ENCODE data around the gene SERTAD4.
"Not testable (repeated sequence)": the region's sequence is repeated elsewhere in the genome, so short reads cannot be mapped to it uniquely, and the experiment has no call there.

Gene SERTAD4

GRCh38 chr1:210232511-210233215, at the start of gene SERTAD4:
SERTAD4 (plus strand) TSS chr1:210232796; CDS start chr1:210237961, 5,165 bp downstream.
- DNase-seq (ENCODE audit: low read depth in 2 of 2) = no peak

- no peak for DNase-seq (ENCODE audit: low read depth in 2 of 2)
Measured at GRCh38 chr1:210185063-210185462, 47.5 kb upstream of the SERTAD4 start.

DNA sequence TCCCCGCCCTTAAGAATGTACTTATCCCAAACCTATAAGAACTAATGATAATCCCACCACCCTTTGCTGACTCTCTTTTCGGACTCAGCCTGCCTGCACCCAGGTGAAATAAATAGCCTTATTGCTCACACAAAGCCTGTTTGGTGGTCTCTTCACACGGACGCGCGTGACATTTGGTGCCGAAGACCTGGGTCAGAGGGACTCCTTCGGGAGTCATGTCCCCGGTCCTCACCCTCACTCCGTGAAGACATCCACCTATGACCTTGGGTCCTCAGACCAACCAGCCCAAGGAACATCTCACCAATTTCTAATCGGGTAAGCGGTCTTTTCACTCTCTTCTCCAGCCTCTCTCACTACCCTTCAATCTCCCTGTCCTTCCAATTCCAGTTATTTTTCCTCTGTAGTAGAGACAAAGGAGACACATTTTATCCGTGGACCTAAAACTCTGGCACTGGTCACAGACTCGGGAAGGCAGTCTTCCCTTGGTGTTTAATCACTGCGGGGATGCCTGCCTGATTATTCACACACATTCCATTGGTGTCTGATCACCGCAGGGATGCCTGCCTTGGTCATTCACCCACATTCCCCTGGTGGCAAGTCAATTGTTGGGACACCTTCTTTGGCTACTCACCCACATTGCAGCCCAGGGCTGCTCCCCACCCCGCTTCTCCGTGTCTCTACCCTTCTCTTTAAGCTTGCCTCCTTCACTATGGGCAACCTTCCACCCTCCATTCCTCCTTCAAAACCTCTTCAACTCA, 44.6 kb upstream of the SERTAD4 start:
- not testable (repeated sequence) for DNase-seq (ENCODE audit: low read depth in 2 of 2)

- DNase-seq (ENCODE audit: low read depth in 2 of 2) = no peak
Measured at GRCh38 chr1:210189426-210189825, 43.2 kb upstream of the SERTAD4 start.

GRCh38 chr1:210195635-210196160, 36.9 kb upstream of the SERTAD4 start:
- DNase-seq (ENCODE audit: low read depth in 2 of 2) = no peak

- DNase-seq (ENCODE audit: low read depth in 2 of 2) = not testable (repeated sequence)
Measured at GRCh38 chr1:210196266-210196665, 36.3 kb upstream of the SERTAD4 start.

GRCh38 chr1:210198840-210199239, 33.8 kb upstream of the SERTAD4 start:
- DNase-seq (ENCODE audit: low read depth in 2 of 2) = no peak

DNA sequence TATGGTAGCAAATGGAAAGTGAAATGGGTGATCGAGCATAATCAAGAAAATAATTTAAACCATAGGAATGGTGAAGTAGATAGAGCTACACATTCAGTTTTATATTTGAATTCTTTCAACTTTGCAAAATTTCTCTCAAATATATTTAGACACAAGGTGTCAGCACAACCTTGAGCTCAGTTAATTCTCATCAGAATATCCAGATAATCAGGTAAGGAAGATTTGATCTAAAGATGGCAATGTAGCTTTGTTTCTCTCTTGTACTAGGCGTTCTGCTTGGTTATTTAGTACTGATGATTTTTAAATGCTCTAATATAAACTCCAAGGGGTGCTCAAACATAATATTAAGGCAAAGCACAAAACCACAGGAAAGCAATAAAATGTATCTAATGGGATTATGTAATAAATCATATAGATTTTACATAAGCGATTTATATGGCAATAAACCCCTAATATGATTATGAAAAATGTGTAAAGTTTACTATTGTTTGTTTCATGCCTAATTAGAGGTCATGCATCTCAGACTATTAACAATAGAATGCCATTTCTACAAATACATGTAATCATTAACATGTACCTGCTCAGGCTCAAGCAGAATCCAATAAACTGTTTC, 32.4 kb upstream of the SERTAD4 start:
- DNase-seq (ENCODE audit: low read depth in 2 of 2) = no peak

GRCh38 chr1:210201681-210202080, 30.9 kb upstream of the SERTAD4 start:
- DNase-seq (ENCODE audit: low read depth in 2 of 2) = no peak

GRCh38 chr1:210207597-210208450, 24.8 kb upstream of the SERTAD4 start:
- DNase-seq (ENCODE audit: low read depth in 2 of 2) = no peak

GRCh38 chr1:210213335-210213734, 19.3 kb upstream of the SERTAD4 start:
- DNase-seq (ENCODE audit: low read depth in 2 of 2) = no peak

GRCh38 chr1:210214573-210215409, 17.8 kb upstream of the SERTAD4 start:
- no peak for DNase-seq (ENCODE audit: low read depth in 2 of 2)

DNA sequence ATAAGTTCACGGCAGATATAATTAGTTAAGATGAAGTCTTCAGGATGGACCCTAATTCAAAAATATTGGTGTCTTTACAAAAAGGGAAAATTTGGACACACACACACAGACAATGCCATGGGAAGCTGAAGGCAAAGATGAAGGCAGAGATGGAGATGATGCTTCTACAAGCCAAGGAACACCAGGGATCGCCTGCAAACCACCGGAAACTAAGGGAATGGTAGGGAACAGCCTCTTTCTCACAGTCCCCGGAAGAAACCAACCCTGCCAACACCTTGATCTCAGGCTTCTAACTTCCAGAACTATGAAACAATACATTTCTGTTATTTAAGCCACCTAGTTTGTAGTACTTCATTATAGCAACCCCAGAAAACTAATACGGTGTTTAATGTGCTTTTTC, 15.1 kb upstream of the SERTAD4 start:
- DNase-seq (ENCODE audit: low read depth in 2 of 2) = no peak

GRCh38 chr1:210218047-210218446, 14.5 kb upstream of the SERTAD4 start:
- no peak for DNase-seq (ENCODE audit: low read depth in 2 of 2)

DNA sequence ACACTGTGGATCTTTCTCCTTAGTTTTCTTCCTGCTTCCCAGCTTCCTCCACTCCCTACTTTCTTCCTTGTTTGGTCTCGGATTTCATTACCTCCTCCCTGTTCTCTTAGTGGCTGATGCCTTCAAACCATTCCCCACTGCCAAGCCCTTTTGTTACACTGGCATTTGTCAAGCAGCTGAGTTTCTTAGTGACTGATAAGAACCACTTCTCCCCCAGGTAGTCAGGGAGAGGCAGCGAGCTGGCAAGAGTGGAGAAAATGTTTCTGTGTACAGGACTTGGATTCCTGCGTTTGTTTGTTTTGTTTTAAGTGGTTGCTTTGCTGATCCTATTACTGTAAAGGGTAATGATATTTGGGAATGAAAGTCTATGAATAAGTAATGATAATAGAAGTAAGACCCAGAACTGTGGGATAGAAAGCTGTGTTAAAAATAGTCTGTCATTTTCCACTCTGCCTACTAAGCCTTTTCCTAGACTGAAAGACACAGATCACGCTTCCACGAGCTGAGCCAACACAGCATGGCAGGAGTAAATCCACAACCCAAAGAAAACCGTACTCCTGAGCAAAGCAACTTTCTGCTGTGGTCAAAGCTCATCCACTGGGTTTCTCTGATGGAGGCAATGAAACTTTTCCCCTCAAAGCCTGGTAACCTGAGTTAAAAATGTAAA, 10.1 kb upstream of the SERTAD4 start:
- no peak for DNase-seq (ENCODE audit: low read depth in 2 of 2)

DNA sequence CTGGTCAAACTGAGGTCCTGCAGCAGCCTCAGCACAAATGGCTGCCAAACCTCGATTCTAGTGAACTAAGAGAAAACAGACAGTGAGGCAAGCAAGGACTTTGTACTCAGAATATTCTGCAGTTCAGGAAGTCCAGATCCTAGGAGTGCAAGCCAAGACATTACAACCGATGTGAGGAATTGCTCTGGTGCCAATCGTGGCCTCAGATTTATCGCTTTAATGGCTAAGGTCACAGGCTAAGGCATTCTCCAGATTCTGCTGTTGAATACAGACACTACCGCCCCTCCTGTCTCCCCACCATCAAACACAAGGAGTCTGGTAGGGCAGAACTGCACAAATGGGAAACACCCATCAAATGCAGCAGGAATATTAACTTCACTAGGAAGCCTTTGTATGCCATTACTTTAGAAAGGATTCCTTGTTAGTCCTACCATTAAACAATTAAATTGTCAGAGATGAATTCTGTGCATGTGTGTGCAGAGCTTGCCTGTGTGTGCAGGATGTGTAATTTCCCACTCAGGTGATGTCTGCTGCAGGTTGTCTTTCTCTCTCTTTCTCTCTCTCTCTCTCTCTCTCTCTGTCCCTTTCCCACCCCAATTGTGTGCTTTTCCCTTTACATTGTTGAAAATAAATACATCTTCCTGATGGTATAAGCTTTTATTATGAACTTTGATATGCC, 9.2 kb upstream of the SERTAD4 start:
- DNase-seq (ENCODE audit: low read depth in 2 of 2) = no peak

DNA sequence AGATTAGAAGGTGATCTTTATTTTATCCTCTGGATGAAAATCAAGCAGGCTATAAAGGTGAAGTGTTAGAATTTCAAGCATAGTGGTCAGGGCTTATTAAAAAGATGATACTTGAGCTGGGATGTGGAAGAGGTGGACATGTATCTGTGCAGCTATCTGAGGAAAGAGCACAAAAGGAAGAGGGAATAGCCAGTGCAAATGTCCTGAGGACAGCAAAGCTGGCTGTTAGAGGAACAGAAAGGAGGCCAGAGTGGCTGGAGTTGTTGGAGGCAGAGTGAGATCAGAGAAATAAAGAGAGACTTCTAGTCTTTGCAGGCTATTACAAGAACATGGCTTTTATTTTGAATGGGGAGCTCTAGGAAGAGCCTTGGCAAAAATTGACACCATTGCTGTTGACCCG, 4.4 kb upstream of the SERTAD4 start:
- DNase-seq (ENCODE audit: low read depth in 2 of 2) = no peak

GRCh38 chr1:210230149-210230695, 2.4 kb upstream of the SERTAD4 start:
- DNase-seq (ENCODE audit: low read depth in 2 of 2) = no peak

DNA sequence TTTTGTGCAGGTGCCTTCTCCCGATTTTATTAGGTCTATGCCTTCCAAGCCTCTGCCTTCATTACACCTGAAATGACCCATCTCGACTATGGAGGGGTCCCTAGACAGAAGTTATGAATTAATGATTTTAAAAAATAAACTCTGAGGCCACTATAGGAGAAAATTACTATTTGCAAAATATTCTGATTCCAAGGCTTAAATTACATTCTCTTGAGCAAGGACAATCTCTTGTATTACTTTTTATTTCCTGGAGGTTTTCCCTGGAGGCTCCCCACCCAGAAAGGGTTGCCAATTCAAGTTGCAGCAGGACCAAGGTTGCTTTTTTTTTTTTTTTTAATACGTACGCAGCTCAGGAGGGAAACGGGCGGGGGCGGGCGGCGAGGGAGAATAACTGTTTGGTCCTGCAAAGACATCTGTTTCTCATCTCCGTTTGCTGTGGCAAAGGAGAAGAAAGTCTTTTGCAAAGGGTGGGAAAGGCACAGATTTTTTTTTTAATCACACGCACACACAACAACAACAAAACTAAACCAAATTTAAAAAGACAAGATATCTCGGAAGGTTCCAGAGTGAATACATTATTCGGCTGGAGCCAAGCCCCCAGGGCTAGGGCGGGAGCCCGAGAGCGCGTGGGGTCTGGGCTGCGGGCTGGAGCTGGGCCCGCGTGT, 618 bp upstream of the SERTAD4 start:
- DNase-seq (ENCODE audit: low read depth in 2 of 2) = no peak
